GM19324 (cell line): Measurements from ENCODE around the gene UNC13A.

ENCODE experiments used
- ATAC-seq: cut with Tn5 transposase; IDR thresholded peaks from one replicate; pipeline ENCODE4 v1.9.1; 2021; ENCODE audit warnings: mild to moderate bottlenecking, moderate library complexity; ENCODE audit not compliant: unreplicated experiment, low FRiP score

The UNC13A gene

GRCh38 chr19:17632577-17632976 is 55.6 kb downstream of the UNC13A start:
- ATAC-seq = no peak

GRCh38 chr19:17629760-17630159 is 58.4 kb downstream of the UNC13A start:
- ATAC-seq = no peak

GRCh38 chr19:17627921-17628320 is 60.2 kb downstream of the UNC13A start:
- no peak for ATAC-seq

GRCh38 chr19:17627161-17627560 is 61.0 kb downstream of the UNC13A start:
- ATAC-seq = no peak

- ATAC-seq = no peak
These were observed 61.6 kb downstream of the UNC13A start for GRCh38 chr19:17626456-17627015.

GRCh38 chr19:17625980-17626379 is 62.2 kb downstream of the UNC13A start:
- ATAC-seq = no peak

- ATAC-seq = no peak
These were observed 63.1 kb downstream of the UNC13A start for GRCh38 chr19:17625043-17625442.

- ATAC-seq = no peak
These were observed 63.7 kb downstream of the UNC13A start for GRCh38 chr19:17624314-17624991.

GRCh38 chr19:17623224-17623935 is 64.8 kb downstream of the UNC13A start:
- ATAC-seq = no peak

GRCh38 chr19:17620696-17621095 is 67.5 kb downstream of the UNC13A start:
- ATAC-seq = no peak

- no peak for ATAC-seq
These were observed 69.2 kb downstream of the UNC13A start for GRCh38 chr19:17618936-17619335.

GRCh38 chr19:17618281-17618903 is 69.8 kb downstream of the UNC13A start:
- ATAC-seq = no peak

- no peak for ATAC-seq
These were observed 70.4 kb downstream of the UNC13A start for GRCh38 chr19:17617807-17618192.

- no peak for ATAC-seq
These were observed 71.0 kb downstream of the UNC13A start for GRCh38 chr19:17616961-17617806.

GRCh38 chr19:17616686-17616960 is 71.5 kb downstream of the UNC13A start:
- no peak for ATAC-seq

GRCh38 chr19:17615889-17616685 is 72.1 kb downstream of the UNC13A start:
- no peak for ATAC-seq

GRCh38 chr19:17614476-17614875 is 73.7 kb downstream of the UNC13A start:
- ATAC-seq = no peak

GRCh38 chr19:17611462-17612244 is 76.5 kb downstream of the UNC13A start:
- ATAC-seq = no peak

- no peak for ATAC-seq
These were observed 77.8 kb downstream of the UNC13A start for GRCh38 chr19:17610384-17610783.
